ENCODE results near the gene ECHDC1.

DNA sequence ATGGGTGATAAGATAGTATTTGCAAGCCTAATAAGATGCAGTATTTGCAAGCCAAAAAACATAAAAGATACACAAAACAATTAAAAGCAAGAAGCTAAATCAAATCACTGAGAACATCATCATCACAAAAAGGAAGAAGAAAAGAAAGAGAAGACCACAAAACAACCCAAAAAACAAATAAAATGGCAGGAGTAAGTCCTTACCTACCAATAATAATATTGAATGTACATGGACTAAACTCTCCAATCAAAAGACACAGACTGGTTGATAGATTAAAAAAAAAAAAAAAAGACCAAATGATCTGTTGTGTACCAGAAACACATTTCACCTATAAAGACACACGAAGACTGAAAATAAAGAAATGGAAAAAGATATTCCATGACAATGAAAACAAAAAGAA is 37.7 kb downstream of the ECHDC1 start:
- no peak for TF ChIP-seq EZH2 (IDR thresholded peaks at IDR 0.05)
- TF ChIP-seq POLR2AphosphoS5 (IDR thresholded peaks at IDR 0.05; ENCODE audit: borderline replicate concordance, low read depth, low read length): no peak
- no peak for TF ChIP-seq FOXP2 (optimal IDR thresholded peaks at IDR 0.05; ENCODE audit: control extremely low read depth, extremely low read length, insufficient read depth)

All from SK-N-MC (cell line).